ENCODE results near the gene NLRC3. TPM values are rescaled to one million over a fixed set of nuclear protein-coding genes. Genes with fewer than 3 reads are reported as not detected.
"Not testable (repeated sequence)": the region's sequence is repeated elsewhere in the genome, so short reads cannot be mapped to it uniquely, and the experiment has no call there.

Gene NLRC3
- total RNA-seq, 2 donors from 2014 or later, result 24.6 to 26.2 TPM

- DNase-seq (ENCODE audit: low spot score in 2 of 2) (no peak), ATAC-seq (no peak)
- Mint-ChIP-seq H3K9me3 (no peaks in the 10 kb centered on the region), H3K27ac (peak overlapping the region; percentile 72 to 85), H3K36me3 (peaks cover 6 to 10% of the 10 kb centered on the region in 2 donors)
Measured at GRCh38 chr16:3519581-3519980, 57.6 kb downstream of the NLRC3 start.

- H3K9me3 Mint-ChIP-seq, result no peaks in the 10 kb centered on the region
- DNase-seq (ENCODE audit: low spot score in 2 of 2) (no peak), ATAC-seq (no peak)
- H3K27ac Mint-ChIP-seq, result no peak overlapping the region
- peaks cover 6 to 10% of the 10 kb centered on the region in 2 donors for H3K36me3 Mint-ChIP-seq
Measured at GRCh38 chr16:3518986-3519348, 58.2 kb downstream of the NLRC3 start.

GRCh38 chr16:3518292-3518985 is 58.8 kb downstream of the NLRC3 start:
- no peak for ATAC-seq
- peaks cover 6 to 10% of the 10 kb centered on the region in 2 donors for H3K36me3 Mint-ChIP-seq
- no peaks in the 10 kb centered on the region for H3K9me3 Mint-ChIP-seq
- DNase-seq (ENCODE audit: low spot score in 2 of 2), result no peak
- no peak overlapping the region for H3K27ac Mint-ChIP-seq

- no peak for ATAC-seq
- H3K36me3 Mint-ChIP-seq, result peaks cover 6 to 9% of the 10 kb centered on the region in 2 donors
Measured at GRCh38 chr16:3515897-3516296, 61.3 kb downstream of the NLRC3 start.

GRCh38 chr16:3514621-3515020 is 62.6 kb downstream of the NLRC3 start:
- DNase-seq (ENCODE audit: low spot score in 2 of 2) (no peak), ATAC-seq (peak in 1 of 2 donors; percentile 4)
- Mint-ChIP-seq H3K9me3 (no peaks in the 10 kb centered on the region), H3K27ac (peak overlapping the region; percentile 67 to 89), H3K36me3 (peaks cover 3 to 11% of the 10 kb centered on the region in 2 donors)

More at GRCh38 chr16:3515897-3516296, 61.3 kb downstream of the NLRC3 start:
- Mint-ChIP-seq H3K9me3 (no peaks in the 10 kb centered on the region), H3K27ac (no peak overlapping the region)
- no peak for DNase-seq (ENCODE audit: low spot score in 2 of 2)

GRCh38 chr16:3513892-3514583 is 63.2 kb downstream of the NLRC3 start:
- peak overlapping the region; percentile 81 to 89 for H3K27ac Mint-ChIP-seq
- no peak for DNase-seq (ENCODE audit: low spot score in 2 of 2)
- ATAC-seq, result peak; percentile 45 to 87
- peaks cover 4 to 11% of the 10 kb centered on the region in 2 donors for H3K36me3 Mint-ChIP-seq
- H3K9me3 Mint-ChIP-seq, result no peaks in the 10 kb centered on the region

GRCh38 chr16:3511286-3512180 is 65.7 kb downstream of the NLRC3 start:
- H3K36me3 Mint-ChIP-seq, result peaks cover 16 to 26% of the 10 kb centered on the region in 2 donors
- H3K9me3 Mint-ChIP-seq, result peaks cover 4 to 5% of the 10 kb centered on the region in 2 donors
- DNase-seq (ENCODE audit: low spot score in 2 of 2), result no peak
- no peak for ATAC-seq
- peak overlapping the region; percentile 24 to 84 for H3K27ac Mint-ChIP-seq

- Mint-ChIP-seq H3K36me3 (peaks cover 23 to 32% of the 10 kb centered on the region in 2 donors), H3K27ac (peak overlapping the region; percentile 83 to 84), H3K9me3 (peaks cover 4 to 5% of the 10 kb centered on the region in 2 donors)
- ATAC-seq, result no peak
- DNase-seq (ENCODE audit: low spot score in 2 of 2), result no peak
Measured at GRCh38 chr16:3510416-3510815, 66.8 kb downstream of the NLRC3 start.

- H3K36me3 Mint-ChIP-seq, result peaks cover 23 to 32% of the 10 kb centered on the region in 2 donors
Measured at GRCh38 chr16:3509470-3509928, 67.7 kb downstream of the NLRC3 start.

GRCh38 chr16:3508736-3509135 is 68.5 kb downstream of the NLRC3 start:
- peak overlapping the region; percentile 73 to 84 for H3K27ac Mint-ChIP-seq
- ATAC-seq, result no peak
- DNase-seq (ENCODE audit: low spot score in 2 of 2), result no peak
- H3K9me3 Mint-ChIP-seq, result peaks cover 4 to 5% of the 10 kb centered on the region in 2 donors
- peaks cover 23 to 32% of the 10 kb centered on the region in 2 donors for H3K36me3 Mint-ChIP-seq

More at GRCh38 chr16:3509470-3509928, 67.7 kb downstream of the NLRC3 start:
- ATAC-seq, result peak; percentile 82 to 97
- DNase-seq (ENCODE audit: low spot score in 2 of 2), result peak; percentile 78 to 82
- Mint-ChIP-seq H3K9me3 (peaks cover 4 to 5% of the 10 kb centered on the region in 2 donors), H3K27ac (peak overlapping the region; percentile 50 to 84)

- H3K36me3 Mint-ChIP-seq, result peaks cover 24 to 35% of the 10 kb centered on the region in 2 donors
- DNase-seq (ENCODE audit: low spot score in 2 of 2), result peak; percentile 48 to 65
- peak overlapping the region; percentile 91 to 97 for H3K27ac Mint-ChIP-seq
- peaks cover 2% of the 10 kb centered on the region in 2 donors for H3K9me3 Mint-ChIP-seq
- peak; percentile 55 to 63 for ATAC-seq
Measured at GRCh38 chr16:3503523-3503922, 73.7 kb downstream of the NLRC3 start.

GRCh38 chr16:3501783-3502400 is 75.3 kb downstream of the NLRC3 start:
- H3K27ac Mint-ChIP-seq, result peak overlapping the region; percentile 97 to 99
- DNase-seq (ENCODE audit: low spot score in 2 of 2) (no peak), ATAC-seq (no peak)
- peaks cover 17 to 26% of the 10 kb centered on the region in 2 donors for H3K36me3 Mint-ChIP-seq
- H3K9me3 Mint-ChIP-seq, result no peaks in the 10 kb centered on the region

- ATAC-seq; DNase-seq (ENCODE audit: low spot score in 2 of 2); H3K9me3 Mint-ChIP-seq: not testable (repeated sequence)
- peaks cover 16 to 25% of the 10 kb centered on the region in 2 donors for H3K36me3 Mint-ChIP-seq
- peak overlapping the region; percentile 97 to 99 for H3K27ac Mint-ChIP-seq
Measured at GRCh38 chr16:3501412-3501761, 75.8 kb downstream of the NLRC3 start.

GRCh38 chr16:3498988-3499387 is 78.2 kb downstream of the NLRC3 start:
- ATAC-seq (no peak), DNase-seq (ENCODE audit: low spot score in 2 of 2) (no peak)
- Mint-ChIP-seq H3K9me3 (no peaks in the 10 kb centered on the region), H3K36me3 (peaks cover 10 to 19% of the 10 kb centered on the region in 2 donors), H3K27ac (no peak overlapping the region)

GRCh38 chr16:3497771-3498170 is 79.4 kb downstream of the NLRC3 start:
- Mint-ChIP-seq H3K9me3 (no peaks in the 10 kb centered on the region), H3K36me3 (peaks cover 10 to 19% of the 10 kb centered on the region in 2 donors), H3K27ac (no peak overlapping the region)
- DNase-seq (ENCODE audit: low spot score in 2 of 2) (no peak), ATAC-seq (no peak)

GRCh38 chr16:3496386-3496785 is 80.8 kb downstream of the NLRC3 start:
- peaks cover 9 to 13% of the 10 kb centered on the region in 2 donors for H3K36me3 Mint-ChIP-seq
- no peaks in the 10 kb centered on the region for H3K9me3 Mint-ChIP-seq
- DNase-seq (ENCODE audit: low spot score in 2 of 2) (peak in 1 of 2 donors; percentile 38), ATAC-seq (no peak)
- no peak overlapping the region for H3K27ac Mint-ChIP-seq

Measured in activated naive CD4-positive, alpha-beta T cell treated with anti-CD3 and anti-CD28 coated beads, Interleukin-2, amount 50 U/mL, for 72 hours (primary cell).